ENCODE results near the gene SERP2. TPM values are rescaled to one million over a fixed set of nuclear protein-coding genes. Genes with fewer than 3 reads are reported as not detected.

SERP2 gene
- total and polyA plus RNA-seq, 9 of the 15 experiments (the other 6 are each of a cell fraction or from before 2014, with no cell fraction given), result 0.13 TPM; not detected in 8

DNA sequence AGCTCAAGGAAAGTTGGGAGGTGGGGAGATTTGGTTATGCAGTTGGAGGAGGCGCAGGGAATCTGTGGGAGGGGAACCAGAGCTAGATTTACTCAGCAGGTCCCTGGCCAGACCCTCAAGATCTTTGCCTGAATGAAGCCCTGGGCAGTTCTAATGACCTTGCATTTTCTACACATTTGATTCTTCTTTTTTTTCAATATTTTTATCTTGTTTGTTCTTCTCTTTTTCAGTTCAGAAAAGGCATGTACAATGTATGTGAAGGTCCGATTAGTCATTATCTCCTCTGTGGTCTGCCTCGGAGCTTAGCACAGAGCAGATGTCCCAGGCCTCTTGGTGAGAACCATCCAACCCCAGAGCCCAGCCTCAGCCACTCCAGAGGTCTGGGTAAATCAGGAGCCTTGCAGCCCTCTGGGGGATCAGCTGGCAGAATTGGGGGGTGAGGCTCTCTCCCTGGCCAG lies 24.2 kb downstream of the SERP2 start (continued):
- TF ChIP-seq MGA (IDR thresholded peaks at IDR 0.05), result no peak
- no peak for TF ChIP-seq ARID4B (CRISPR knock-in tag; IDR thresholded peaks at IDR 0.05)
- no peak for TF ChIP-seq HMGN3 (IDR thresholded peaks at IDR 0.05; ENCODE audit: borderline replicate concordance, extremely low read depth, insufficient read length, low read depth, low read length)
- TF ChIP-seq HSF4 (CRISPR knock-in tag; IDR thresholded peaks at IDR 0.05; ENCODE audit: borderline replicate concordance), result no peak
- TF ChIP-seq, protein P1, sequence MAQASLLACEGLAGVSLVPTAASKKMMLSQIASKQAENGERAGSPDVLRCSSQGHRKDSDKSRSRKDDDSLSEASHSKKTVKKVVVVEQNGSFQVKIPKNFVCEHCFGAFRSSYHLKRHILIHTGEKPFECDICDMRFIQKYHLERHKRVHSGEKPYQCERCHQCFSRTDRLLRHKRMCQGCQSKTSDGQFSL (CRISPR knock-in tag; IDR thresholded peaks at IDR 0.05), result no peak
- TF ChIP-seq, protein P1 (tag; IDR thresholded peaks at IDR 0.05), result no peak
- TF ChIP-seq, protein P2, sequence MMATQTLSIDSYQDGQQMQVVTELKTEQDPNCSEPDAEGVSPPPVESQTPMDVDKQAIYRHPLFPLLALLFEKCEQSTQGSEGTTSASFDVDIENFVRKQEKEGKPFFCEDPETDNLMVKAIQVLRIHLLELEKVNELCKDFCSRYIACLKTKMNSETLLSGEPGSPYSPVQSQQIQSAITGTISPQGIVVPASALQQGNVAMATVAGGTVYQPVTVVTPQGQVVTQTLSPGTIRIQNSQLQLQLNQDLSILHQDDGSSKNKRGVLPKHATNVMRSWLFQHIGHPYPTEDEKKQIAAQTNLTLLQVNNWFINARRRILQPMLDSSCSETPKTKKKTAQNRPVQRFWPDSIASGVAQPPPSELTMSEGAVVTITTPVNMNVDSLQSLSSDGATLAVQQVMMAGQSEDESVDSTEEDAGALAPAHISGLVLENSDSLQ (IDR thresholded peaks at IDR 0.05), result no peak

Measured in K562 (cell line).